NCI-H1417 treated with DMSO at 0.1 percent for 48 hours (cell line): Measurements from ENCODE around the gene CCDC97.

Experiments used
- DNase-seq: peaks from one replicate; lab custom pipeline; 2025; lab: John Stamatoyannopoulos, UW

CCDC97 gene

GRCh38 chr19:41320185-41320518 lies 10.2 kb downstream of the CCDC97 start:
- no peak for DNase-seq

GRCh38 chr19:41320568-41320967 lies 10.6 kb downstream of the CCDC97 start:
- DNase-seq = no peak

GRCh38 chr19:41321204-41321599 lies 11.2 kb downstream of the CCDC97 start:
- no peak for DNase-seq

- no peak for DNase-seq
Observed at GRCh38 chr19:41321600-41322270, 11.8 kb downstream of the CCDC97 start.

GRCh38 chr19:41322451-41322850 lies 12.5 kb downstream of the CCDC97 start:
- DNase-seq = no peak

- DNase-seq = no peak
Observed at GRCh38 chr19:41323023-41323422, 13.1 kb downstream of the CCDC97 start.

- no peak for DNase-seq
Observed at GRCh38 chr19:41323430-41324125, 13.6 kb downstream of the CCDC97 start.

- DNase-seq = no peak
Observed at GRCh38 chr19:41324231-41324702, 14.3 kb downstream of the CCDC97 start.

- DNase-seq = no peak
Observed at GRCh38 chr19:41324921-41325639, 15.1 kb downstream of the CCDC97 start.

- no peak for DNase-seq
Observed at GRCh38 chr19:41325640-41325946, 15.6 kb downstream of the CCDC97 start.

- no peak for DNase-seq
Observed at GRCh38 chr19:41325947-41326706, 16.2 kb downstream of the CCDC97 start.

GRCh38 chr19:41327076-41327575 lies 17.2 kb downstream of the CCDC97 start:
- DNase-seq = no peak

GRCh38 chr19:41327576-41328156 lies 17.7 kb downstream of the CCDC97 start:
- DNase-seq = no peak

GRCh38 chr19:41328157-41328841 lies 18.3 kb downstream of the CCDC97 start:
- no peak for DNase-seq

GRCh38 chr19:41328842-41329225 lies 18.9 kb downstream of the CCDC97 start:
- no peak for DNase-seq

GRCh38 chr19:41330481-41330880 lies 20.5 kb downstream of the CCDC97 start:
- no peak for DNase-seq

GRCh38 chr19:41330946-41331678 lies 21.1 kb downstream of the CCDC97 start:
- no peak for DNase-seq

GRCh38 chr19:41332000-41332399 lies 22.0 kb downstream of the CCDC97 start:
- no peak for DNase-seq

GRCh38 chr19:41332468-41332867 lies 22.5 kb downstream of the CCDC97 start:
- no peak for DNase-seq

GRCh38 chr19:41334793-41335192 lies 24.8 kb downstream of the CCDC97 start:
- DNase-seq = no peak

- DNase-seq = no peak
Observed at GRCh38 chr19:41335467-41335866, 25.5 kb downstream of the CCDC97 start.
